Urinary bladder (tissue), 4 donors: ENCODE results near the gene PCGF6. TPM values are rescaled to one million over a fixed set of nuclear protein-coding genes. Genes with fewer than 3 reads are reported as not detected.
"Not testable (repeated sequence)": the region's sequence is repeated elsewhere in the genome, so short reads cannot be mapped to it uniquely, and the experiment has no call there.

ENCODE experiments used
- DNase-seq: peaks from one replicate; pipeline ENCODE4 v3.0.0-alpha.2; 2015; ENCODE audit errors: extremely low spot score
- H3K27ac ChIP-seq: one replicate; pipeline ENCODE4 v1.5.1; 2013; ENCODE audit warnings: low read depth, mild to moderate bottlenecking, moderate library complexity
- H3K36me3 ChIP-seq: one replicate; pipeline ENCODE4 v1.6.1; 2013; ENCODE audit warnings: mild to moderate bottlenecking, moderate library complexity; ENCODE audit not compliant: insufficient read depth
- H3K4me1 ChIP-seq: one replicate; pipeline ENCODE4 v1.6.1; 2013; ENCODE audit warnings: mild to moderate bottlenecking, moderate library complexity; ENCODE audit not compliant: insufficient read depth
- H3K4me3 ChIP-seq: one replicate; pipeline ENCODE4 v1.5.1; 2013; ENCODE audit warnings: low read depth, low read length
- WGBS: extraction: QIAGEN DNeasy Blood & Tissue Kit; methylation state at CpG from one replicate; pipeline ENCODE4 v1.1.7; 2013; 5-methylcytosine and 5-hydroxymethylcytosine counted together
- polyA plus RNA-seq: library from polyadenylated mRNA; stranded (reverse); fragments of 200-250 nt; gene quantifications from one replicate; pipeline ENCODE4 v1.2.3, GENCODE V29; 2013
- total RNA-seq: library from RNA; depleted of rRNA; stranded (reverse); fragments of >200 nt; gene quantifications from one replicate; pipeline ENCODE4 v1.2.3, GENCODE V29; 2014
- donor health status: healthy with polysubstance abuse.
- donor health status: healthy.

Gene PCGF6
- total and polyA plus RNA-seq, 2 donors = 10.1 to 14.9 TPM

- Histone ChIP-seq H3K27ac (no peak overlapping the region), H3K4me1 (no peaks in the 10 kb centered on the region), H3K36me3 (no peaks in the 10 kb centered on the region), H3K4me3 (no peak overlapping the region)
- WGBS = 73% methylated on average over 5 of the region's 5 CpGs
- DNase-seq = no peak
Observed at GRCh38 chr10:103355906-103356599, 5.1 kb upstream of the PCGF6 start.

GRCh38 chr10:103354567-103354966 lies 3.6 kb upstream of the PCGF6 start:
- not testable (repeated sequence) for H3K36me3 ChIP-seq, H3K4me1 ChIP-seq, H3K4me3 ChIP-seq, H3K27ac ChIP-seq, DNase-seq
- 92% methylated on average over 4 of the region's 4 CpGs for WGBS

GRCh38 chr10:103353281-103353680 lies 2.3 kb upstream of the PCGF6 start:
- 46% methylated on average over 2 of the region's 2 CpGs for WGBS
- Histone ChIP-seq H3K27ac (no peak overlapping the region), H3K4me3 (no peak overlapping the region), H3K36me3 (no peaks in the 10 kb centered on the region), H3K4me1 (no peaks in the 10 kb centered on the region)
- no peak for DNase-seq

- H3K27ac ChIP-seq = peak overlapping the region; percentile 74
- H3K4me1 ChIP-seq = no peaks in the 10 kb centered on the region
- WGBS = 45% methylated on average over 16 of the region's 16 CpGs
- peaks cover 2% of the 10 kb centered on the region for H3K36me3 ChIP-seq
- H3K4me3 ChIP-seq = peak overlapping the region; percentile 99
- no peak for DNase-seq
Observed at GRCh38 chr10:103350175-103350516, 794 bp downstream of the PCGF6 start.

- Histone ChIP-seq H3K27ac (no peak overlapping the region), H3K4me3 (no peak overlapping the region), H3K4me1 (no peaks in the 10 kb centered on the region), H3K36me3 (peaks cover 2% of the 10 kb centered on the region)
- WGBS = 94% methylated on average over 4 of the region's 4 CpGs
- no peak for DNase-seq
Observed at GRCh38 chr10:103336370-103336769, 14.6 kb downstream of the PCGF6 start.

GRCh38 chr10:103334567-103334966 lies 16.4 kb downstream of the PCGF6 start:
- no peaks in the 10 kb centered on the region for H3K4me1 ChIP-seq
- H3K4me3 ChIP-seq = no peak overlapping the region
- no peak overlapping the region for H3K27ac ChIP-seq
- peaks cover 3% of the 10 kb centered on the region for H3K36me3 ChIP-seq
- no peak for DNase-seq

- 84% methylated on average over 2 of the region's 2 CpGs for WGBS
- Histone ChIP-seq H3K36me3 (peaks cover 3% of the 10 kb centered on the region), H3K27ac (no peak overlapping the region), H3K4me1 (no peaks in the 10 kb centered on the region), H3K4me3 (no peak overlapping the region)
- DNase-seq = no peak
Observed at GRCh38 chr10:103333934-103334520, 16.9 kb downstream of the PCGF6 start.

- Histone ChIP-seq H3K36me3 (peaks cover 6% of the 10 kb centered on the region), H3K4me3 (no peak overlapping the region), H3K27ac (no peak overlapping the region), H3K4me1 (no peaks in the 10 kb centered on the region)
- no peak for DNase-seq
- 92% methylated on average over 7 of the region's 7 CpGs for WGBS
Observed at GRCh38 chr10:103327906-103328305, 23.0 kb downstream of the PCGF6 start.

GRCh38 chr10:103316087-103316486 lies 34.9 kb downstream of the PCGF6 start:
- Histone ChIP-seq H3K36me3 (peaks cover 2% of the 10 kb centered on the region), H3K4me3 (no peak overlapping the region), H3K27ac (no peak overlapping the region), H3K4me1 (no peaks in the 10 kb centered on the region)
- DNase-seq = no peak

- 83% methylated on average over 1 of the region's 1 CpG for WGBS
- no peak overlapping the region for H3K4me3 ChIP-seq
- peaks cover 3% of the 10 kb centered on the region for H3K36me3 ChIP-seq
- no peak overlapping the region for H3K27ac ChIP-seq
- DNase-seq = no peak
- H3K4me1 ChIP-seq = no peaks in the 10 kb centered on the region
Observed at GRCh38 chr10:103310197-103310596, 40.7 kb downstream of the PCGF6 start.

GRCh38 chr10:103307594-103307993 lies 43.3 kb downstream of the PCGF6 start:
- Histone ChIP-seq H3K4me1 (no peaks in the 10 kb centered on the region), H3K4me3 (no peak overlapping the region), H3K27ac (no peak overlapping the region), H3K36me3 (peaks cover 3% of the 10 kb centered on the region)
- no peak for DNase-seq
- 94% methylated on average over 5 of the region's 5 CpGs for WGBS

GRCh38 chr10:103295374-103296015 lies 55.4 kb downstream of the PCGF6 start:
- Histone ChIP-seq H3K4me3 (no peak overlapping the region), H3K36me3 (no peaks in the 10 kb centered on the region), H3K4me1 (no peaks in the 10 kb centered on the region), H3K27ac (no peak overlapping the region)
- WGBS = 46% methylated on average over 2 of the region's 2 CpGs
- DNase-seq = no peak

- 82% methylated on average over 4 of the region's 4 CpGs for WGBS
- no peak overlapping the region for H3K27ac ChIP-seq
Observed at GRCh38 chr10:103291588-103291987, 59.4 kb downstream of the PCGF6 start.

GRCh38 chr10:103287992-103288391 lies 62.9 kb downstream of the PCGF6 start:
- no peaks in the 10 kb centered on the region for H3K4me1 ChIP-seq
- 75% methylated on average over 5 of the region's 5 CpGs for WGBS

More at GRCh38 chr10:103291588-103291987, 59.4 kb downstream of the PCGF6 start:
- no peak for DNase-seq
- no peaks in the 10 kb centered on the region for H3K36me3 ChIP-seq
- H3K4me3 ChIP-seq = no peak overlapping the region
- H3K4me1 ChIP-seq = no peaks in the 10 kb centered on the region

More at GRCh38 chr10:103287992-103288391, 62.9 kb downstream of the PCGF6 start:
- no peak for DNase-seq
- Histone ChIP-seq H3K36me3 (no peaks in the 10 kb centered on the region), H3K27ac (no peak overlapping the region), H3K4me3 (no peak overlapping the region)
